ENCODE data around the gene ZNF652.

GRCh38 chr17:49372425-49372824 is 10.4 kb upstream of the ZNF652 start:
- no peak for TF ChIP-seq CTCF (conservative IDR thresholded peaks at IDR 0.05; ENCODE audit: low read depth in 2 of 2)
- no peak for TF ChIP-seq ZNF114 (CRISPR knock-in tag; IDR thresholded peaks at IDR 0.05)
- TF ChIP-seq EZH2 (IDR thresholded peaks at IDR 0.05; ENCODE audit: low read depth, unreplicated experiment): no peak
- TF ChIP-seq REST (IDR thresholded peaks at IDR 0.05; ENCODE audit: unreplicated experiment): no peak
- no peak for TF ChIP-seq JUNB (IDR thresholded peaks at IDR 0.05; ENCODE audit: unreplicated experiment)
- TF ChIP-seq NANOG (IDR thresholded peaks at IDR 0.05; ENCODE audit: borderline replicate concordance): no peak
- no peak for TF ChIP-seq CREB1 (CRISPR knock-in tag; IDR thresholded peaks at IDR 0.05; ENCODE audit: low read depth)
- TF ChIP-seq POLR2AphosphoS5 (IDR thresholded peaks at IDR 0.05; ENCODE audit: low read depth): no peak
- TF ChIP-seq EZH2phosphoT487 (IDR thresholded peaks at IDR 0.05; ENCODE audit: unreplicated experiment): no peak

All from GM23338 (cell line).